CD4-positive, CD25-positive, alpha-beta regulatory T cell (primary cell): Measurements from ENCODE around the gene IGLON5. TPM values are rescaled to one million over a fixed set of nuclear protein-coding genes. Genes with fewer than 3 reads are reported as not detected.

ENCODE experiments used
- ATAC-seq, 2 donors: fragments of 150-1000 bp; cut with Tn5 transposase; one replicate each; pipeline ENCODE4 v1.10.0; 2021; ENCODE audit warnings: low read depth in 2 of 2, moderate number of reproducible peaks in 2 of 2, moderate library complexity in 1 of 2
- DNase-seq, 3 donors: peaks; one replicate each; pipeline versions ENCODE4 v3.0.0 to v3.0.0-alpha.2; 2012 to 2022; ENCODE audit warnings: mixed read lengths in 1 of 3
- H3K27ac ChIP-seq: one replicate; pipeline ENCODE4 v1.7.0; 2013; ENCODE audit warnings: mild to moderate bottlenecking, low read length; ENCODE audit not compliant: insufficient read depth, poor library complexity, severe bottlenecking
- H3K27me3 ChIP-seq: one replicate; pipeline ENCODE4 v1.7.0; 2013; ENCODE audit warnings: low read length; ENCODE audit not compliant: control insufficient read depth, insufficient read depth
- H3K36me3 ChIP-seq: one replicate; pipeline ENCODE4 v1.7.0; 2013; ENCODE audit warnings: mild to moderate bottlenecking, low read length, moderate library complexity; ENCODE audit not compliant: control insufficient read depth, insufficient read depth
- H3K4me1 ChIP-seq: 2 replicates; pipeline ENCODE4 v1.7.0; 2013; ENCODE audit warnings: mild to moderate bottlenecking, low read length; ENCODE audit not compliant: insufficient read depth, control insufficient read depth, poor library complexity, severe bottlenecking
- H3K4me3 ChIP-seq: one replicate; pipeline ENCODE4 v1.7.0; 2013; ENCODE audit warnings: low read depth, mild to moderate bottlenecking, low read length, moderate library complexity
- H3K9me3 ChIP-seq, 2 experiments: 1 replicate in 1 of 2; 2 replicates in 1 of 2; pipeline ENCODE4 v1.7.0; 2013; ENCODE audit warnings: low read length in 2 of 2, mild to moderate bottlenecking in 1 of 2, moderate library complexity in 1 of 2; ENCODE audit not compliant: control insufficient read depth in 2 of 2
- H3K27ac Mint-ChIP-seq, 3 donors: one replicate each; pipeline ENCODE4 v1.8.0; 2020 to 2022; ENCODE audit warnings: mild to moderate bottlenecking in 3 of 3, mixed read lengths in 3 of 3, moderate library complexity in 2 of 3
- H3K27me3 Mint-ChIP-seq: one replicate; pipeline ENCODE4 v1.8.0; 2022; ENCODE audit warnings: mild to moderate bottlenecking, mixed read lengths
- H3K36me3 Mint-ChIP-seq: one replicate; pipeline ENCODE4 v1.8.0; 2020; ENCODE audit warnings: mixed read lengths
- H3K4me1 Mint-ChIP-seq, 4 donors: one replicate each; pipeline ENCODE4 v1.8.0; 2020 to 2022; ENCODE audit warnings: mixed read lengths in 4 of 4, mild to moderate bottlenecking in 1 of 4
- H3K4me3 Mint-ChIP-seq, 4 donors: one replicate each; pipeline ENCODE4 v1.8.0; 2020 to 2022; ENCODE audit warnings: mild to moderate bottlenecking in 4 of 4, mixed read lengths in 4 of 4, moderate library complexity in 3 of 4
- H3K9me3 Mint-ChIP-seq, 7 donors: one replicate each; pipeline ENCODE4 v1.8.0; 2020 to 2022; ENCODE audit warnings: mixed read lengths in 7 of 7, mild to moderate bottlenecking in 3 of 7, moderate library complexity in 2 of 7
- polyA plus RNA-seq, 4 donors: library from polyadenylated mRNA; unstranded; fragments of 300-500 nt; fragmentation: Illumina TruSeq; gene quantifications; one replicate each; pipeline ENCODE4 v1.2.3, GENCODE V29; 2021
- total RNA-seq: library from RNA; stranded (reverse); gene quantifications from one replicate; pipeline ENCODE4 v1.2.3, GENCODE V29; 2022

Gene IGLON5
- total and polyA plus RNA-seq, 5 donors from 2014 or later = not detected

- no peak for DNase-seq
- Histone ChIP-seq H3K27ac (no peak overlapping the region), H3K4me3 (no peak overlapping the region), H3K36me3 (no peaks in the 10 kb centered on the region), H3K4me1 (no peaks in the 10 kb centered on the region), H3K9me3 (no peaks in the 10 kb centered on the region), H3K27me3 (peaks cover 10% of the 10 kb centered on the region)
- Mint-ChIP-seq H3K4me1 (no peaks in the 10 kb centered on the region), H3K27me3 (peaks cover 20% of the 10 kb centered on the region), H3K4me3 (no peak overlapping the region), H3K9me3 (peaks cover 0 to 7% (median 0%) of the 10 kb centered on the region in 7 donors), H3K27ac (no peak overlapping the region), H3K36me3 (no peaks in the 10 kb centered on the region)
- ATAC-seq = no peak
These were observed 25.8 kb upstream of the IGLON5 start for GRCh38 chr19:51285682-51286081.

GRCh38 chr19:51289635-51290034 lies 21.8 kb upstream of the IGLON5 start:
- H3K36me3 Mint-ChIP-seq = no peaks in the 10 kb centered on the region

GRCh38 chr19:51292971-51293370 lies 18.5 kb upstream of the IGLON5 start:
- no peak overlapping the region for H3K4me3 Mint-ChIP-seq
- no peak overlapping the region for H3K27ac ChIP-seq
- no peaks in the 10 kb centered on the region for H3K36me3 Mint-ChIP-seq
- no peak overlapping the region for H3K27ac Mint-ChIP-seq
- no peaks in the 10 kb centered on the region for H3K36me3 ChIP-seq
- no peaks in the 10 kb centered on the region for H3K4me1 Mint-ChIP-seq
- H3K27me3 ChIP-seq = peaks cover 2% of the 10 kb centered on the region
- H3K9me3 ChIP-seq = no peaks in the 10 kb centered on the region
- H3K27me3 Mint-ChIP-seq = peaks cover 8% of the 10 kb centered on the region
- no peak for ATAC-seq
- H3K9me3 Mint-ChIP-seq = no peaks in the 10 kb centered on the region
- DNase-seq = no peak
- no peak overlapping the region for H3K4me3 ChIP-seq
- no peaks in the 10 kb centered on the region for H3K4me1 ChIP-seq

More at GRCh38 chr19:51289635-51290034, 21.8 kb upstream of the IGLON5 start:
- H3K27me3 Mint-ChIP-seq = peaks cover 17% of the 10 kb centered on the region
- no peaks in the 10 kb centered on the region for H3K4me1 Mint-ChIP-seq
- no peak for DNase-seq
- Histone ChIP-seq H3K27me3 (peaks cover 10% of the 10 kb centered on the region), H3K9me3 (no peaks in the 10 kb centered on the region), H3K36me3 (no peaks in the 10 kb centered on the region), H3K27ac (no peak overlapping the region), H3K4me1 (no peaks in the 10 kb centered on the region), H3K4me3 (no peak overlapping the region)
- no peak overlapping the region for H3K27ac Mint-ChIP-seq
- no peak overlapping the region for H3K4me3 Mint-ChIP-seq
- H3K9me3 Mint-ChIP-seq = peaks cover 0 to 4% (median 0%) of the 10 kb centered on the region in 7 donors
- ATAC-seq = no peak

- Mint-ChIP-seq H3K4me1 (no peaks in the 10 kb centered on the region), H3K36me3 (no peaks in the 10 kb centered on the region), H3K9me3 (peaks cover 0 to 3% (median 0%) of the 10 kb centered on the region in 7 donors), H3K27ac (no peak overlapping the region), H3K4me3 (no peak overlapping the region), H3K27me3 (peaks cover 8% of the 10 kb centered on the region)
- no peak for DNase-seq
- Histone ChIP-seq H3K27me3 (no peaks in the 10 kb centered on the region), H3K36me3 (no peaks in the 10 kb centered on the region), H3K9me3 (no peaks in the 10 kb centered on the region), H3K4me1 (no peaks in the 10 kb centered on the region), H3K27ac (no peak overlapping the region), H3K4me3 (no peak overlapping the region)
- ATAC-seq = no peak
These were observed 17.8 kb upstream of the IGLON5 start for GRCh38 chr19:51293571-51294210.

GRCh38 chr19:51294211-51294976 lies 17.1 kb upstream of the IGLON5 start:
- Histone ChIP-seq H3K4me1 (no peaks in the 10 kb centered on the region), H3K9me3 (no peaks in the 10 kb centered on the region), H3K36me3 (no peaks in the 10 kb centered on the region), H3K27ac (no peak overlapping the region), H3K27me3 (no peaks in the 10 kb centered on the region), H3K4me3 (no peak overlapping the region)
- DNase-seq (no peak), ATAC-seq (no peak)
- Mint-ChIP-seq H3K4me3 (no peak overlapping the region), H3K4me1 (no peaks in the 10 kb centered on the region), H3K27me3 (peaks cover 8% of the 10 kb centered on the region), H3K27ac (no peak overlapping the region), H3K9me3 (peaks cover 0 to 3% (median 0%) of the 10 kb centered on the region in 7 donors), H3K36me3 (no peaks in the 10 kb centered on the region)

- DNase-seq (no peak), ATAC-seq (no peak)
- H3K4me1 Mint-ChIP-seq = no peaks in the 10 kb centered on the region
- H3K36me3 ChIP-seq = no peaks in the 10 kb centered on the region
- no peaks in the 10 kb centered on the region for H3K27me3 ChIP-seq
- peaks cover 8% of the 10 kb centered on the region for H3K27me3 Mint-ChIP-seq
- H3K27ac Mint-ChIP-seq = no peak overlapping the region
- no peak overlapping the region for H3K4me3 ChIP-seq
- H3K36me3 Mint-ChIP-seq = no peaks in the 10 kb centered on the region
- no peak overlapping the region for H3K27ac ChIP-seq
- H3K4me3 Mint-ChIP-seq = no peak overlapping the region
- H3K9me3 ChIP-seq = no peaks in the 10 kb centered on the region
- peaks cover 0 to 6% (median 0%) of the 10 kb centered on the region in 7 donors for H3K9me3 Mint-ChIP-seq
- H3K4me1 ChIP-seq = no peaks in the 10 kb centered on the region
These were observed 16.5 kb upstream of the IGLON5 start for GRCh38 chr19:51294977-51295375.

- H3K9me3 ChIP-seq = no peaks in the 10 kb centered on the region
- H3K36me3 ChIP-seq = no peaks in the 10 kb centered on the region
- Mint-ChIP-seq H3K9me3 (peaks cover 0 to 6% (median 0%) of the 10 kb centered on the region in 7 donors), H3K27me3 (peaks cover 4% of the 10 kb centered on the region), H3K4me3 (no peak overlapping the region), H3K4me1 (no peaks in the 10 kb centered on the region), H3K36me3 (no peaks in the 10 kb centered on the region), H3K27ac (no peak overlapping the region)
- DNase-seq (no peak), ATAC-seq (no peak)
- no peak overlapping the region for H3K4me3 ChIP-seq
- no peaks in the 10 kb centered on the region for H3K27me3 ChIP-seq
- no peaks in the 10 kb centered on the region for H3K4me1 ChIP-seq
- H3K27ac ChIP-seq = no peak overlapping the region
These were observed 15.9 kb upstream of the IGLON5 start for GRCh38 chr19:51295382-51296126.
